Adipocyte (in vitro differentiated cells): ENCODE data around the gene PDZRN4.

Experiments used
- DNase-seq: peaks from one replicate; pipeline ENCODE4 v3.0.0-alpha.2; 2015; ENCODE audit warnings: low read depth
- H3K27me3 ChIP-seq: replicated peaks from 2 replicates; pipeline ENCODE4 v1.7.0; 2013; ENCODE audit warnings: mild to moderate bottlenecking, low read length, moderate library complexity; ENCODE audit not compliant: control insufficient read depth, insufficient read depth
- H3K36me3 ChIP-seq: 2 replicates; pipeline ENCODE4 v1.7.0; 2013; ENCODE audit warnings: low read length, mild to moderate bottlenecking, moderate library complexity; ENCODE audit not compliant: control insufficient read depth, insufficient read depth, severe bottlenecking
- H3K4me1 ChIP-seq: 2 replicates; pipeline ENCODE4 v1.7.0; 2013; ENCODE audit warnings: mild to moderate bottlenecking, low read length, moderate library complexity; ENCODE audit not compliant: control insufficient read depth, insufficient read depth
- H3K4me3 ChIP-seq: 2 replicates; pipeline ENCODE4 v1.7.0; 2013; ENCODE audit warnings: mild to moderate bottlenecking, low read length, moderate library complexity
- H3K9ac ChIP-seq: 2 replicates; pipeline ENCODE4 v1.7.0; 2013; ENCODE audit warnings: mild to moderate bottlenecking, low read length, moderate library complexity
- H3K9me3 ChIP-seq: 2 replicates; pipeline ENCODE4 v1.7.0; 2013; ENCODE audit warnings: mild to moderate bottlenecking, low read length, moderate library complexity; ENCODE audit not compliant: control insufficient read depth

Gene PDZRN4

DNA sequence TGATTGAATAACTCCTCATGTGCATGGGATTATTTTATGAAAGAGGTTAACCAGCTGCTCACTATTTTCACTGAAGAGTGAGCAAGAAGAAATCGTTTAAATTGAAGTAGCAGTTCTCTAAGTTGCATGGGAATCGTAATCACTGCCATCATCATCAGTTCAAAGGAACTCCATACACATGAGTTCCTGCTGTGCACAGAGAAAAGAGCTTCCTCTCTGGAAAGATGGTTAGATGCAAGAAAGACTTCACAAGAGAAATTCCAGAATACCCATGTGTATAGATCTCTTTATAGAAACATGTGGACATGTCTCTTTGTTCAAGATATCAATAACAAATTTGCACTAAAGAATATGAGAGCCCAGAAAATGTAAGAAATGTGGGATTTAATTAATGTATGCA is 291.3 kb downstream of the PDZRN4 start:
- no peak for DNase-seq
- no peak overlapping the region for H3K4me3 ChIP-seq

DNA sequence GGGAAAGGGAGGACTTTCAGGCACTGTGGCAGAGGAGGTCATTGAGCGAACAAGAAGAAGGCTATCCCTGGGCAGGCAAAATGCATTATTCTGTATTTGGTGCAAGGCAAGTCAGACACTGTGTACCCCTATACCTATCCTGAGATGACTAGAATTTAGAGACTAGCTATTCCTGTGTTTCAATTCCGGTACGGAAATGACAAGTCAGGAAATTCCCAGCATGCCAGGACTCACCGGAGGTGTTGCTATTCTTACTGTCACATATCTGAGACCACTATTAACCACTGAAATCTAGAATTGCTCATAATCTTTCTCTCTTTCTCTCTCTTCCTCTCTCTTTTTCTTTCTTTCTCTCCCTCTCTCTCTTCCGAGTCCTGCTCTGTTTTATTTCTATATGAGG is 297.1 kb downstream of the PDZRN4 start:
- H3K36me3 ChIP-seq = no peaks in the 10 kb centered on the region

More for the DNA sequence above, 291.3 kb downstream of the PDZRN4 start:
- no peaks in the 10 kb centered on the region for H3K36me3 ChIP-seq
- H3K27me3 ChIP-seq = no peaks in the 10 kb centered on the region
- no peaks in the 10 kb centered on the region for H3K4me1 ChIP-seq
- peaks cover 2% of the 10 kb centered on the region for H3K9me3 ChIP-seq
- H3K9ac ChIP-seq = no peak overlapping the region

GRCh38 chr12:41486718-41487117 is 298.6 kb downstream of the PDZRN4 start:
- no peaks in the 10 kb centered on the region for H3K4me1 ChIP-seq
- no peak overlapping the region for H3K4me3 ChIP-seq
- no peaks in the 10 kb centered on the region for H3K27me3 ChIP-seq
- H3K9me3 ChIP-seq = peaks cover 1% of the 10 kb centered on the region
- H3K36me3 ChIP-seq = no peaks in the 10 kb centered on the region
- DNase-seq = no peak
- no peak overlapping the region for H3K9ac ChIP-seq

More for the DNA sequence above, 297.1 kb downstream of the PDZRN4 start:
- Histone ChIP-seq H3K9me3 (peaks cover 2% of the 10 kb centered on the region), H3K4me1 (no peaks in the 10 kb centered on the region), H3K9ac (no peak overlapping the region), H3K27me3 (no peaks in the 10 kb centered on the region), H3K4me3 (no peak overlapping the region)
- no peak for DNase-seq

GRCh38 chr12:41496009-41496408 is 307.9 kb downstream of the PDZRN4 start:
- no peaks in the 10 kb centered on the region for H3K36me3 ChIP-seq
- H3K27me3 ChIP-seq = no peaks in the 10 kb centered on the region
- no peak for DNase-seq
- no peak overlapping the region for H3K4me3 ChIP-seq
- no peaks in the 10 kb centered on the region for H3K9me3 ChIP-seq
- no peak overlapping the region for H3K9ac ChIP-seq
- H3K4me1 ChIP-seq = peaks cover 7% of the 10 kb centered on the region

DNA sequence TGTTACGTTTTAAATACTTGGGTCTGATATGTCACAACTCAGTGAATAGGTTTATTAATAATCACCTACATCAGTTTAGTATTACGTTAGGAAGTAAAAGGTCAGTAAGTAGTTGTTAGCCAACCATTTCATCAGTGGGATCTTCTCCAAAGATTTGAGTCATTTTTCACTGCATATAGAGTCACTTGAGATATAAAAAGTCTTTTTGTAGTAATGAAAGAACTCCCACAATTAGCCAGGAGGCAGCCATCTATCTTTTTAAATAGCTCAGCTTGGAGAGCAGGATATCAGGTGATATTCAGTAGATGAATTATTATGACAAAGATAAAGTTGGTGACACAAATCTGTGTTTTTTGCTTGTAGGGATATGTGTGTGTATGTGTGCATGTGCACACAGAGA is 309.3 kb downstream of the PDZRN4 start:
- no peak overlapping the region for H3K9ac ChIP-seq
- no peaks in the 10 kb centered on the region for H3K27me3 ChIP-seq

GRCh38 chr12:41504976-41505375 is 316.9 kb downstream of the PDZRN4 start:
- no peak for DNase-seq
- no peaks in the 10 kb centered on the region for H3K9me3 ChIP-seq
- no peak overlapping the region for H3K9ac ChIP-seq
- no peaks in the 10 kb centered on the region for H3K36me3 ChIP-seq
- H3K4me3 ChIP-seq = no peak overlapping the region
- H3K4me1 ChIP-seq = no peaks in the 10 kb centered on the region
- no peaks in the 10 kb centered on the region for H3K27me3 ChIP-seq

More for the DNA sequence above, 309.3 kb downstream of the PDZRN4 start:
- Histone ChIP-seq H3K9me3 (no peaks in the 10 kb centered on the region), H3K36me3 (no peaks in the 10 kb centered on the region), H3K4me1 (peaks cover 7% of the 10 kb centered on the region), H3K4me3 (no peak overlapping the region)
- no peak for DNase-seq

GRCh38 chr12:41507286-41507685 is 319.2 kb downstream of the PDZRN4 start:
- no peak overlapping the region for H3K9ac ChIP-seq
- no peaks in the 10 kb centered on the region for H3K36me3 ChIP-seq
- no peak for DNase-seq
- no peaks in the 10 kb centered on the region for H3K9me3 ChIP-seq
- H3K4me1 ChIP-seq = no peaks in the 10 kb centered on the region
- H3K4me3 ChIP-seq = no peak overlapping the region
- no peaks in the 10 kb centered on the region for H3K27me3 ChIP-seq

DNA sequence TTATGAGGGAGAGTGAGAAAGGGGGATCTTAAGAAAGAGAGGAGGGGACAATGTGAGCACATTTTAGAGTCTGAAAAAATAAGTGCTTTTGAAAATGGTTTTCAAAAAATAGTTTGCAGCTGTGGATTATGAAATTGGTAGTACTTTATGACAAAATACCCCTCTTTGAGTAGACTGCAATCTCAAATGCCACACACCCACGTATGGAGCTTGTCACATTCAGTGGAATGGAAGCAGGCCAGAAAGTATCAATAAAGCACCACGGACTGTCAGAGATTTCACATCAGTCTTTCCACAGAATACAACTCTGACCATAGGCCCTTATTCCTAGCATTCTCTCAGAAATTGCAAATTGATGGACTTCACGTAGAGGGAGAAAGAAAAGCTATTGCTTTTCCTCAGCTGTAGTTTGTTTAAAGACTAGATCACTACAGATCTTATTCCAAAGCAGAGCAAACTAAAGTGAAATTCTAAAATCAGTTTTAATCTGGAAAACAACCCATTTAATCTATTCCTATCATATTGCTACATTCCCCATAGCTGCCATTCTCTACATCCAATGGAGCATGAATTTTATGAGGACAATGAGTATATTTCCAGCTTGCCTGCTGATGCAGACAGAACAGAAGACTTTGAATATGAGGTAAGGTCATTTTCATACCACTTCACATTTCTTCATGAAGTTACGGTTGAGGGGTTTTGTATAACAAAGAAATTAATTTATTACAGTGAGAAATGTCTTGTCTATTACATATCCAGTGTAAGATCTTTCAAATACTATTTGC is 321.3 kb downstream of the PDZRN4 start:
- Histone ChIP-seq H3K36me3 (no peaks in the 10 kb centered on the region), H3K4me3 (no peak overlapping the region)

DNA sequence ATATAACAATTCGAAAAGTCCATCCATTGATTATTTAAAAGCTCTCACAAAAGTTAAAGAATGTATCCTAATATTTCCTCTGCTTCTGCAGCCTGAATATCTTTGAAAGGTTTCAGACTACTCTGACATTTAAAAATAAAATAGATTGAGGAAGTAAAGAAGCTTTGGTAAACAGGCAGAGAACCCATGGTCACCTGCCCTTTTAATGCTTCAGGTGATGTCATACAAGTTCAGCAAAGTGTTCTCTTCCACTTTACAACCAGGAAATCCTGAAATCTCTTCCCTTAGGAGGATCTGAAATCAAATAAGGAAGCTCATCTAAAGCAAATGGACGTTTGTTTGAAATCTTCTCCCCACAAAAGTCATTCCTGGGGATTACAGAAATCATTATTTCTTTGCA is 322.4 kb downstream of the PDZRN4 start:
- Histone ChIP-seq H3K4me3 (no peak overlapping the region), H3K4me1 (no peaks in the 10 kb centered on the region), H3K9ac (no peak overlapping the region), H3K9me3 (no peaks in the 10 kb centered on the region), H3K27me3 (no peaks in the 10 kb centered on the region), H3K36me3 (no peaks in the 10 kb centered on the region)
- no peak for DNase-seq

More for the DNA sequence above, 321.3 kb downstream of the PDZRN4 start:
- no peaks in the 10 kb centered on the region for H3K9me3 ChIP-seq
- DNase-seq = no peak
- no peaks in the 10 kb centered on the region for H3K27me3 ChIP-seq
- H3K4me1 ChIP-seq = no peaks in the 10 kb centered on the region
- no peak overlapping the region for H3K9ac ChIP-seq

DNA sequence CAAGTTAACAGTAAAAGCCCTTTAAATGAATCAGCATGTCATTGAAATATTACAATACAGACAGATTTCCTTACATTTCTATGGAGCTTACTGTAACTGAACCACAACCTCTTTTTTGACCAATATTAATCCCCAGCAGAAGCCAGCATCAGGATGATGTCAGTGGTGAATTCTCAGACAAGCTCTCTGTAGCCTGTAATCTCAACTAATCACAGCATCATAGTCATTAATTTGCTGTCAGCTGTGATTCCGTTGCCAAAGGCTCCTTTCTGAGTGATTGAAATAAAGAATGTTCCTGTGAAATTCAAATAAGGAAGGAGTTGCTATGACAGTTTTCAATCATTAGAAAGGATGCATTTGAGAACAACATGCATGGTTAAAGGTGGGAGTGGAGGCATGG is 323.1 kb downstream of the PDZRN4 start:
- no peaks in the 10 kb centered on the region for H3K9me3 ChIP-seq

GRCh38 chr12:41512497-41512896 is 324.4 kb downstream of the PDZRN4 start:
- no peak for DNase-seq
- Histone ChIP-seq H3K27me3 (no peaks in the 10 kb centered on the region), H3K36me3 (no peaks in the 10 kb centered on the region), H3K4me3 (no peak overlapping the region), H3K9me3 (no peaks in the 10 kb centered on the region), H3K9ac (no peak overlapping the region), H3K4me1 (no peaks in the 10 kb centered on the region)

More for the DNA sequence above, 323.1 kb downstream of the PDZRN4 start:
- Histone ChIP-seq H3K9ac (no peak overlapping the region), H3K36me3 (no peaks in the 10 kb centered on the region), H3K4me3 (no peak overlapping the region), H3K4me1 (no peaks in the 10 kb centered on the region), H3K27me3 (no peaks in the 10 kb centered on the region)
- no peak for DNase-seq
